A549 treated with dexamethasone at 1 μM for 4 hours (cell line): ENCODE results near the gene FOXL2NB. TPM values are rescaled to one million over a fixed set of nuclear protein-coding genes. Genes with fewer than 3 reads are reported as not detected.

Source experiments
- total RNA-seq: library from RNA; stranded (reverse); fragments of 200-300 nt; extraction: Qiagen RNA extraction; gene quantifications from 5 replicates; pipeline ENCODE4 v1.2.3, GENCODE V29; 2022

The FOXL2NB gene
- 0.56 to 1.8 TPM (median 1.2 TPM) in 5 replicates for total RNA-seq

DNA sequence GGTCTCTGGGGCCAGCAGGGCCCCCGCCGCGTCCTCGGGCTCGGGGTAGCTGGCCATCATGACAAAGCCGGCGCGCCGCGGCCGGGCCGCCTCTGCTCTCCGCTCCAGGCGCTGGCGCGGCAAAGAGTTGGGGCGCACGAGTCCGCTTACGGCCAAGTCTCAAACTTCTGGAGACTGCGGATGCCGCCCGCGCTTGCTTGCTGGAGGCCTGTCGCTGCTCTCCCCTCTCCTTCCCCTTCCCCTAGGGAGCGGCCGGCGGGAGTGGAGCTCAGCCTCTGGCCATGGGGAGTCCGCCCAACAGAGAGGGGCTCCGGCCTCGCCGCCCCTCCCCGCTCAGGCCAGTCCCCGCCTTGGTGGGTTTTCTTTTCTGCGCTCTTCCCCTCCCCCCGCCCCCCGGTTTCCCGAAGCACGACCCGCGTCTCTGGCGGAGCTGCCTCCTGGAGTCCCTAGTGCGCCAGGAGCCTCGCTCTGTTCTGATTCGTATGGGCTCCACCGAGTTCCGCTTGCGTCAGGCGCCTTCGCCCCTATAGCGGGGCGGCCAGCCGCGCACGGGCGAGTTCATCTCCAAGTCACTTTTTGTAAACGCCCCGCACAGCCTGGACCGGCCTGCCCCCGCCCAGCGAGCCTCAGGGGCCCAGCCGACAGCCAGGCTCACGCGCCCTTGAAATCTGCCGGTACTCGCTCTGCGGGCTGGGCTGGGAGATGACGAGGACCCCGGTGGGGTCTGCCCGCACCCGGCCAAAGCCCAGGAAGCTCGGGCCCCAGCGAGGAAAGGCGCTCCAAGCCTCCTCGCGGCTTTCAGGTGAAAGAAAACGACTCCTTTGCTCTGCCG, at the start of gene FOXL2NB, which contains the start of gene FOXL2:
Gene FOXL2NB (plus strand): TSS at position 555 of the 832 bp plus-strand sequence. CDS start 148 bp downstream, at position 703.
Gene FOXL2 (minus strand): TSS at position 475 of the 832 bp plus-strand sequence. CDS start 415 bp downstream, at position 60.

Other genes with a start within 250 kb of the FOXL2NB start
- 14.9 to 20.0 TPM (median 18.7 TPM) in 5 replicates for gene PIK3CB, start 112.3 kb upstream of the FOXL2NB start, total RNA-seq
- gene FOXL2, start 80 bp upstream of the FOXL2NB start, total RNA-seq: 2.5 to 4.5 TPM (median 4.3 TPM) in 5 replicates
- gene PRR23A, start 59.1 kb downstream of the FOXL2NB start, total RNA-seq: not detected in 5 replicates
- not detected in 5 replicates for gene PRR23B, start 73.7 kb downstream of the FOXL2NB start, total RNA-seq
- gene PRR23C, start 97.7 kb downstream of the FOXL2NB start, total RNA-seq: not detected in 5 replicates